Keratinocyte (primary cell): Measurements from ENCODE around the gene MYH10.

Experiments used
- EZH2 ChIP-seq: IDR thresholded peaks from one replicate; pipeline ENCODE4 v1.6.1; 2012; ENCODE audit warnings: inconsistent platforms, mild to moderate bottlenecking, low read length, moderate library complexity
- TF ChIP-seq, protein P1 (sequence below), 3 experiments: IDR thresholded peaks in 1 of 3; conservative IDR thresholded peaks in 1 of 3; optimal IDR thresholded peaks in 1 of 3; 2 replicates in 2 of 3; 3 replicates in 1 of 3; pipeline versions ENCODE3 to v1.5.1; 2011; ENCODE audit warnings: low read length in 3 of 3, mild to moderate bottlenecking in 3 of 3, moderate library complexity in 2 of 3, control low read depth in 1 of 3, inconsistent platforms in 1 of 3; ENCODE audit not compliant: insufficient read depth in 2 of 3; ENCODE audit errors: extremely low read depth in 1 of 3

DNA sequence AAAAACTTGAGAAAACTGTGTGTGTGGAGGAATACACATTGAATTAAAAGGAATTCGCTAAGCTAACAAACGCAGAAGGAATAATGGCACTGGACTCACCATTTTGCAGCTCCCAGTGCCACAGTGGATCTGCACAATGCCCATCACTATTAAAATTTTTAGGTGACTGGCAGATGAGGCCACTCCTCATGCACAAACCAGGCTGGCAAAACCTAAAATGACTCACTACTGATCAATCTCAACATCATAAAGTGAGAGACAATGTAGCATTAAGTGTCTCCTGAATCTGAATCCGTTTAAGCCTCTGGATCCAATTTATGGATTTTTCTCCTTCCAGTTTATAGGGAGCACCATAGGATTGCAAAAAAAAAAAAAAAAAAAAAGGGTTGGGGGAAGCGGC, 20.6 kb downstream of the MYH10 start:
- TF ChIP-seq EZH2 = no peak
- TF ChIP-seq, protein P1, sequence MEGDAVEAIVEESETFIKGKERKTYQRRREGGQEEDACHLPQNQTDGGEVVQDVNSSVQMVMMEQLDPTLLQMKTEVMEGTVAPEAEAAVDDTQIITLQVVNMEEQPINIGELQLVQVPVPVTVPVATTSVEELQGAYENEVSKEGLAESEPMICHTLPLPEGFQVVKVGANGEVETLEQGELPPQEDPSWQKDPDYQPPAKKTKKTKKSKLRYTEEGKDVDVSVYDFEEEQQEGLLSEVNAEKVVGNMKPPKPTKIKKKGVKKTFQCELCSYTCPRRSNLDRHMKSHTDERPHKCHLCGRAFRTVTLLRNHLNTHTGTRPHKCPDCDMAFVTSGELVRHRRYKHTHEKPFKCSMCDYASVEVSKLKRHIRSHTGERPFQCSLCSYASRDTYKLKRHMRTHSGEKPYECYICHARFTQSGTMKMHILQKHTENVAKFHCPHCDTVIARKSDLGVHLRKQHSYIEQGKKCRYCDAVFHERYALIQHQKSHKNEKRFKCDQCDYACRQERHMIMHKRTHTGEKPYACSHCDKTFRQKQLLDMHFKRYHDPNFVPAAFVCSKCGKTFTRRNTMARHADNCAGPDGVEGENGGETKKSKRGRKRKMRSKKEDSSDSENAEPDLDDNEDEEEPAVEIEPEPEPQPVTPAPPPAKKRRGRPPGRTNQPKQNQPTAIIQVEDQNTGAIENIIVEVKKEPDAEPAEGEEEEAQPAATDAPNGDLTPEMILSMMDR (optimal IDR thresholded peaks at IDR 0.05 in 1 of 3, IDR thresholded peaks at IDR 0.05 in 1 of 3, conservative IDR thresholded peaks at IDR 0.05 in 1 of 3; ENCODE audit: extremely low read depth in 1 of 3, insufficient read depth in 2 of 3, low read length in 3 of 3) = no peak
